Activated CD4-positive, alpha-beta memory T cell treated with anti-CD3 and anti-CD28 coated beads, Interleukin-2, amount 10 ng/mL, durations not matched to agents 7 days and 5 days (primary cell): ENCODE measurements around the gene CTIF. TPM values are rescaled to one million over a fixed set of nuclear protein-coding genes. Genes with fewer than 3 reads are reported as not detected.

Experiments used
- CTCF ChIA-PET: fragments of 350-600 bp; sonication (Branson Sonifier 250); formaldehyde crosslinking; loops from one replicate; lab custom pipeline; 2021; ENCODE audit warnings: antibody characterized with exemption, inconsistent platforms; lab: Charles Lee
- POLR2A ChIA-PET: fragments of 350-600 bp; sonication (Branson Sonifier 250); formaldehyde crosslinking; loops from one replicate; lab custom pipeline; 2021; ENCODE audit warnings: antibody characterized with exemption; lab: Charles Lee
- DNase-seq: peaks from one replicate; pipeline ENCODE4 v3.0.0-alpha.2; 2020
- H3K27ac Mint-ChIP-seq: one replicate; pipeline ENCODE4 v1.8.0; 2021; ENCODE audit warnings: mild to moderate bottlenecking, mixed read lengths
- H3K27me3 Mint-ChIP-seq: one replicate; pipeline ENCODE4 v1.8.0; 2021; ENCODE audit warnings: mixed read lengths
- H3K36me3 Mint-ChIP-seq: one replicate; pipeline ENCODE4 v1.8.0; 2021; ENCODE audit warnings: low read depth, mixed read lengths
- H3K4me1 Mint-ChIP-seq: one replicate; pipeline ENCODE4 v1.8.0; 2021; ENCODE audit warnings: mixed read lengths
- H3K4me3 Mint-ChIP-seq: one replicate; pipeline ENCODE4 v1.8.0; 2021; ENCODE audit warnings: mild to moderate bottlenecking, mixed read lengths
- H3K9me3 Mint-ChIP-seq: one replicate; pipeline ENCODE4 v1.8.0; 2021; ENCODE audit warnings: mixed read lengths
- total RNA-seq, 2 experiments: library from RNA; stranded (reverse); gene quantifications; one replicate each; pipeline ENCODE4 v1.2.3, GENCODE V29; 2021

The CTIF gene
- total RNA-seq, 2 experiments from 2014 or later: 4.9 to 5.1 TPM

GRCh38 chr18:48609820-48610815 is 71.3 kb downstream of the CTIF start:
- peaks cover 3% of the 10 kb centered on the region for H3K27me3 Mint-ChIP-seq
- H3K4me1 Mint-ChIP-seq: no peaks in the 10 kb centered on the region
- DNase-seq: no peak
- ChIA-PET POLR2A (no interaction called here), CTCF (no interaction called here)
- no peak overlapping the region for H3K27ac Mint-ChIP-seq
- no peaks in the 10 kb centered on the region for H3K36me3 Mint-ChIP-seq
- no peak overlapping the region for H3K4me3 Mint-ChIP-seq
- no peaks in the 10 kb centered on the region for H3K9me3 Mint-ChIP-seq

- H3K27me3 Mint-ChIP-seq: peaks cover 3% of the 10 kb centered on the region
- H3K9me3 Mint-ChIP-seq: no peaks in the 10 kb centered on the region
- ChIA-PET CTCF (no interaction called here), POLR2A (no interaction called here)
- DNase-seq: no peak
- no peak overlapping the region for H3K27ac Mint-ChIP-seq
- H3K4me3 Mint-ChIP-seq: no peak overlapping the region
- no peaks in the 10 kb centered on the region for H3K36me3 Mint-ChIP-seq
- H3K4me1 Mint-ChIP-seq: no peaks in the 10 kb centered on the region
These were observed 72.4 kb downstream of the CTIF start for GRCh38 chr18:48611203-48611602.

- no peak overlapping the region for H3K27ac Mint-ChIP-seq
- H3K36me3 Mint-ChIP-seq: no peaks in the 10 kb centered on the region
- DNase-seq: no peak
- peaks cover 3% of the 10 kb centered on the region for H3K27me3 Mint-ChIP-seq
- ChIA-PET POLR2A (no interaction called here), CTCF (no interaction called here)
- no peak overlapping the region for H3K4me3 Mint-ChIP-seq
- H3K9me3 Mint-ChIP-seq: no peaks in the 10 kb centered on the region
- H3K4me1 Mint-ChIP-seq: no peaks in the 10 kb centered on the region
These were observed 73.1 kb downstream of the CTIF start for GRCh38 chr18:48611785-48612480.

GRCh38 chr18:48612511-48612910 is 73.7 kb downstream of the CTIF start:
- Mint-ChIP-seq H3K9me3 (no peaks in the 10 kb centered on the region), H3K4me3 (no peak overlapping the region), H3K27me3 (peaks cover 3% of the 10 kb centered on the region), H3K36me3 (no peaks in the 10 kb centered on the region), H3K4me1 (no peaks in the 10 kb centered on the region), H3K27ac (no peak overlapping the region)
- ChIA-PET CTCF (no interaction called here), POLR2A (no interaction called here)
- DNase-seq: no peak

GRCh38 chr18:48612917-48613316 is 74.1 kb downstream of the CTIF start:
- Mint-ChIP-seq H3K9me3 (no peaks in the 10 kb centered on the region), H3K27ac (no peak overlapping the region), H3K4me1 (no peaks in the 10 kb centered on the region), H3K4me3 (no peak overlapping the region), H3K36me3 (no peaks in the 10 kb centered on the region), H3K27me3 (peaks cover 3% of the 10 kb centered on the region)
- ChIA-PET POLR2A (no interaction called here), CTCF (no interaction called here)
- DNase-seq: no peak

GRCh38 chr18:48613589-48614404 is 75.0 kb downstream of the CTIF start:
- CTCF ChIA-PET: no interaction called here
- POLR2A ChIA-PET: no interaction called here

GRCh38 chr18:48615566-48616401 is 77.0 kb downstream of the CTIF start:
- DNase-seq: no peak
- no peaks in the 10 kb centered on the region for H3K9me3 Mint-ChIP-seq
- H3K27me3 Mint-ChIP-seq: peaks cover 3% of the 10 kb centered on the region
- no peak overlapping the region for H3K4me3 Mint-ChIP-seq
- H3K4me1 Mint-ChIP-seq: no peaks in the 10 kb centered on the region
- no peak overlapping the region for H3K27ac Mint-ChIP-seq
- H3K36me3 Mint-ChIP-seq: no peaks in the 10 kb centered on the region
- CTCF ChIA-PET: no interaction called here
- POLR2A ChIA-PET: no interaction called here

More at GRCh38 chr18:48613589-48614404, 75.0 kb downstream of the CTIF start:
- Mint-ChIP-seq H3K9me3 (no peaks in the 10 kb centered on the region), H3K27me3 (peaks cover 3% of the 10 kb centered on the region), H3K4me3 (no peak overlapping the region), H3K27ac (no peak overlapping the region), H3K4me1 (no peaks in the 10 kb centered on the region), H3K36me3 (no peaks in the 10 kb centered on the region)
- no peak for DNase-seq

GRCh38 chr18:48616484-48617255 is 77.8 kb downstream of the CTIF start:
- H3K4me1 Mint-ChIP-seq: no peaks in the 10 kb centered on the region
- no peak overlapping the region for H3K27ac Mint-ChIP-seq
- ChIA-PET CTCF (no interaction called here), POLR2A (no interaction called here)
- peaks cover 3% of the 10 kb centered on the region for H3K27me3 Mint-ChIP-seq
- H3K4me3 Mint-ChIP-seq: no peak overlapping the region
- no peaks in the 10 kb centered on the region for H3K9me3 Mint-ChIP-seq
- H3K36me3 Mint-ChIP-seq: no peaks in the 10 kb centered on the region
- DNase-seq: no peak

- H3K27me3 Mint-ChIP-seq: peaks cover 3% of the 10 kb centered on the region
- DNase-seq: no peak
- H3K4me3 Mint-ChIP-seq: no peak overlapping the region
- H3K27ac Mint-ChIP-seq: no peak overlapping the region
- H3K36me3 Mint-ChIP-seq: no peaks in the 10 kb centered on the region
- no peaks in the 10 kb centered on the region for H3K4me1 Mint-ChIP-seq
- CTCF ChIA-PET: no interaction called here
- POLR2A ChIA-PET: no interaction called here
- no peaks in the 10 kb centered on the region for H3K9me3 Mint-ChIP-seq
These were observed 79.1 kb downstream of the CTIF start for GRCh38 chr18:48617844-48618497.

- Mint-ChIP-seq H3K27ac (no peak overlapping the region), H3K4me3 (no peak overlapping the region), H3K4me1 (no peaks in the 10 kb centered on the region), H3K9me3 (no peaks in the 10 kb centered on the region), H3K36me3 (no peaks in the 10 kb centered on the region), H3K27me3 (peaks cover 3% of the 10 kb centered on the region)
- no peak for DNase-seq
- CTCF ChIA-PET: no interaction called here
- POLR2A ChIA-PET: no interaction called here
These were observed 80.2 kb downstream of the CTIF start for GRCh38 chr18:48619016-48619415.

GRCh38 chr18:48619501-48619900 is 80.7 kb downstream of the CTIF start:
- DNase-seq: no peak
- Mint-ChIP-seq H3K4me1 (no peaks in the 10 kb centered on the region), H3K27ac (no peak overlapping the region), H3K27me3 (no peaks in the 10 kb centered on the region), H3K36me3 (no peaks in the 10 kb centered on the region), H3K4me3 (no peak overlapping the region), H3K9me3 (no peaks in the 10 kb centered on the region)
- ChIA-PET POLR2A (no interaction called here), CTCF (interaction anchor here (0.6 kb wide), 1 partner anchor 593 kb away, joined by 3 read pairs; no protein-coding TSS in a partner anchor)
